Subcutaneous abdominal adipose tissue (tissue), 5 donors: ENCODE measurements around the gene MZF1.
"Not testable (repeated sequence)": the region's sequence is repeated elsewhere in the genome, so short reads cannot be mapped to it uniquely, and the experiment has no call there.

ENCODE experiments used
- H3K27ac ChIP-seq: one replicate; pipeline ENCODE4 v1.7.0; 2013; ENCODE audit warnings: low read depth, mild to moderate bottlenecking, inconsistent platforms, low read length, moderate library complexity
- H3K27me3 ChIP-seq, 5 donors: one replicate each; pipeline ENCODE4 v1.7.0; 2013; ENCODE audit warnings: low read length in 5 of 5, inconsistent platforms in 1 of 5; ENCODE audit not compliant: control insufficient read depth in 5 of 5, insufficient read depth in 4 of 5
- H3K36me3 ChIP-seq, 5 donors: one replicate each; pipeline ENCODE4 v1.7.0; 2013; ENCODE audit warnings: low read length in 5 of 5; ENCODE audit not compliant: control insufficient read depth in 5 of 5, insufficient read depth in 5 of 5
- H3K4me1 ChIP-seq, 5 donors: one replicate each; pipeline ENCODE4 v1.7.0; 2013; ENCODE audit warnings: low read length in 5 of 5, mild to moderate bottlenecking in 3 of 5, moderate library complexity in 1 of 5; ENCODE audit not compliant: control insufficient read depth in 5 of 5, insufficient read depth in 5 of 5
- H3K4me3 ChIP-seq, 5 donors: one replicate each; pipeline ENCODE4 v1.7.0; 2013; ENCODE audit warnings: low read length in 5 of 5, low read depth in 1 of 5
- H3K9ac ChIP-seq, 5 donors: one replicate each; pipeline ENCODE4 v1.7.0; 2013; ENCODE audit warnings: low read length in 5 of 5, mild to moderate bottlenecking in 4 of 5, moderate library complexity in 3 of 5
- H3K9me3 ChIP-seq, 5 donors: one replicate each; pipeline ENCODE4 v1.7.0; 2013; ENCODE audit warnings: low read length in 5 of 5; ENCODE audit not compliant: control insufficient read depth in 5 of 5
- donor health status: healthy.
- donor health status: healthy.
- donor health status: healthy.
- donor health status: healthy.
- donor health status: healthy.

Gene MZF1

DNA sequence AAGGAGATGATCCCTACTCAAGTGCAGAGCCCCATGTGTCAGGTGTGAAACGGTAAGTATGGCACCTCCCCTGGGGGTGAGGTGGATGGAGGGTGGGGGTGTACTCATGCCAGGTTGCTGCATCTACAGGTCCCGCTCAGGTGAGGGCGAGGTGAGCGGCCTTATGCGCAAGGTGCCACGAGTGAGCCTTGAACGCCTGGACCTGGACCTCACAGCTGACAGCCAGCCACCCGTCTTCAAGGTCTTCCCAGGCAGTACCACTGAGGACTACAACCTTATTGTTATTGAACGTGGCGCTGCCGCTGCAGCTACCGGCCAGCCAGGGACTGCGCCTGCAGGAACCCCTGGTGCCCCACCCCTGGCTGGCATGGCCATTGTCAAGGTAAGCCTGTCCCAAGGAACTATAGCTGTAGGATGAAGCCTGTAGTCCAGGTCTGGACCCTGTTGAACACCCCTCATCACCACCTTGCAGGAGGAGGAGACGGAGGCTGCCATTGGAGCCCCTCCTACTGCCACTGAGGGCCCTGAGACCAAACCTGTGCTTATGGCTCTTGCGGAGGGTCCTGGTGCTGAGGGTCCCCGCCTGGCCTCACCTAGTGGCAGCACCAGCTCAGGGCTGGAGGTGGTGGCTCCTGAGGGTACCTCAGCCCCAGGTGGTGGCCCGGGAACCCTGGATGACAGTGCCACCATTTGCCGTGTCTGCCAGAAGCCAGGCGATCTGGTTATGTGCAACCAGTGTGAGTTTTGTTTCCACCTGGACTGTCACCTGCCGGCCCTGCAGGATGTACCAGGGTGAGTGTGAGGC, 24.1 kb downstream of the MZF1 start:
- no peak overlapping the region for H3K4me3 ChIP-seq
- peaks cover 15 to 34% (median 32%) of the 10 kb centered on the region in 5 donors for H3K4me1 ChIP-seq
- peaks cover 0 to 73% (median 63%) of the 10 kb centered on the region in 5 donors for H3K36me3 ChIP-seq
- no peaks in the 10 kb centered on the region for H3K27me3 ChIP-seq
- no peak overlapping the region for H3K27ac ChIP-seq
- H3K9ac ChIP-seq = peak overlapping the region in 1 of 5 donors; percentile 9
- no peaks in the 10 kb centered on the region for H3K9me3 ChIP-seq

DNA sequence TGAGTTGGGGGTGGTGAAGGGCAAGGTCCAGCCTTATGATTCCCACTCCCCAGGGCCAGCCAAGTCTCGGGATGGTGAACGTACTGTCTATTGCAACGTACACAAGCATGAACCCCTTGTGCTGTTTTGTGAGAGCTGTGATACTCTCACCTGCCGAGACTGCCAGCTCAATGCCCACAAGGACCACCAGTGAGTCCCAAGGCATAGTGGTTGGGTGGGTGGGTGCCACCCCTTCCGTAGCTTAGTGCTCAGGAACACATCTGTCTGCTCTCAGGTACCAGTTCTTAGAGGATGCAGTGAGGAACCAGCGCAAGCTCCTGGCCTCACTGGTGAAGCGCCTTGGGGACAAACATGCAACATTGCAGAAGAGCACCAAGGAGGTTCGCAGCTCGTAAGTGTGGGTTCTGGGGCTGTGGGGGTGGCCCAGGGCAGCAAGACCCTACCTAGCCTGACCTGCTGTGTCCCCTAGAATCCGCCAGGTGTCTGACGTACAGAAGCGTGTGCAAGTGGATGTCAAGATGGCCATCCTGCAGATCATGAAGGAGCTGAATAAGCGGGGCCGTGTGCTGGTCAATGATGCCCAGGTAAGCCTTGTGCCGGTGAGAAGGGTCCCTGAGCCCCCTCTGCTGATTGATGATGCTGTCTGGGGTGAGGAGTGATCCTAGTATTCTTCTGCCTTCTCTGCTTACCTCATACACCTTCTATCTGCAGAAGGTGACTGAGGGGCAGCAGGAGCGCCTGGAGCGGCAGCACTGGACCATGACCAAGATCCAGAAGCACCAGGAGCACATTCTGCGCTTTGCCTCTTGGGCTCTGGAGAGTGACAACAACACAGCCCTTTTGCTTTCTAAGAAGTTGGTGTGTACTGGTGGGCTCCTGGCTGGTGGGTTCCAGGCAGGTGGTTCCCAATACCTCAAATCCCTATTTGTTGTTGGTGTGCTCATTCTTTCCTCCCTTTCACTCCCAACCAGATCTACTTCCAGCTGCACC, 25.5 kb downstream of the MZF1 start:
- Histone ChIP-seq H3K4me1 (peaks cover 11 to 32% (median 25%) of the 10 kb centered on the region in 5 donors), H3K9ac (no peak overlapping the region), H3K27me3 (no peaks in the 10 kb centered on the region), H3K36me3 (peaks cover 0 to 69% (median 60%) of the 10 kb centered on the region in 5 donors), H3K4me3 (peak overlapping the region in 1 of 5 donors; percentile 24), H3K9me3 (no peaks in the 10 kb centered on the region), H3K27ac (no peak overlapping the region)

DNA sequence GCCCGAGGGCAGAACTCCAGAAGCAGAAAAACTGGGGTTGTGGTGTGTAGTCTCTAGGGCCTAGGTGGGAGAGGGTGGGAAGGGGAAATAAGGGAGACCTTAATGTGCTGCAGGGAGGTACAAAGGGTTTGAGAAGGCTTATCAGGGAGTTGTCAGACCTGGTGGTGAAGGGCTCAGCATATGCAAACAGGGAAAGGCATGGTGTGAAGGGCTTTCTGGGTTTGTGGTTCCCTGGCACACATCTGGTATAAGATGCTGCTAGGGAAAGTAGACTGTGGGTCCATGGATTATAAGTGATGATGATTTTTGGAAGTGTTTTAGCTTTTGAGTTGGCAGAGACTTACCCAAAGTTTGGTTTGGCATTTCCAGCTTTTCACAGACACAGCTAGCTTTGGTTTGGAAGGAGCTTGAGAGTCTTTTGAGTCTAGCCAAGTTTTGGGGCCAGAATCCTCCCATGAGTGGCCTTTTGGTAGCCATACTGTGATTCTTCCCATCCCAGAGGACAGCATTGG, 27.1 kb downstream of the MZF1 start:
- H3K36me3 ChIP-seq = peaks cover 0 to 53% (median 44%) of the 10 kb centered on the region in 5 donors
- peak overlapping the region; percentile 37 for H3K27ac ChIP-seq

DNA sequence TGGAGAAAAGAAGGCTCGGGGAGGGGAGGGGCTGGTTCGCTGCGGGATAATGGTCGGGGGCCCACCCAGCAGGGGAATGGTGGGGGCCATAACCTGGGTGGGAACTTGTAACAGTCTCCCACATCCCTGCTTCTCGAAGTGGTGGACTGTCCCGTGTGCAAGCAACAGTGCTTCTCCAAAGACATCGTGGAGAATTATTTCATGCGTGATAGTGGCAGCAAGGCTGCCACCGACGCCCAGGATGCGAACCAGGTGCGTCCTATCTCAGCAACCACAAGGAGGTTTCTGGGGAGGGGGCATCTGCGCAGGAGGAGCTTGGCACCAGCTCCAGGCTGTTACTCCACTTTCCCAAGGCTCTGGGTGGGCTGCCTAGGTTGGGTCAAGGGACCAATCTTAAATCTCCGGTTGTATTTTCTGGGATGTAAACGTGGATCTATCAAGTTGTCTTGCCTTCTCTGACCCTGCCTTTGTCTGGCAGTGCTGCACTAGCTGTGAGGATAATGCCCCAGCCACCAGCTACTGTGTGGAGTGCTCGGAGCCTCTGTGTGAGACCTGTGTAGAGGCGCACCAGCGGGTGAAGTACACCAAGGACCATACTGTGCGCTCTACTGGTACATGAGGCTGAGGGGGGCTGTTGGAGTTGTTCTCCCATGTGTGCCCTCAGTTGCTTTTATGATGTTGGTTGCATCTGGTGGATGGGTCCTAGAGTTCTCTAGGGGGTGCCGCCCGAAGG, 27.7 kb downstream of the MZF1 start:
- Histone ChIP-seq H3K27ac (peak overlapping the region; percentile 37), H3K9me3 (no peaks in the 10 kb centered on the region), H3K4me3 (peak overlapping the region; percentile 76 to 86 (median 84)), H3K36me3 (peaks cover 0 to 47% (median 38%) of the 10 kb centered on the region in 5 donors), H3K4me1 (peaks cover 11 to 32% (median 25%) of the 10 kb centered on the region in 5 donors), H3K9ac (peak overlapping the region; percentile 70 to 93 (median 84)), H3K27me3 (no peaks in the 10 kb centered on the region)

More for the DNA sequence above, 27.1 kb downstream of the MZF1 start:
- no peaks in the 10 kb centered on the region for H3K9me3 ChIP-seq
- peak overlapping the region; percentile 76 to 86 (median 84) for H3K4me3 ChIP-seq
- peaks cover 11 to 32% (median 25%) of the 10 kb centered on the region in 5 donors for H3K4me1 ChIP-seq
- peak overlapping the region in 4 of 5 donors; percentile 70 to 93 (median 86) for H3K9ac ChIP-seq
- no peaks in the 10 kb centered on the region for H3K27me3 ChIP-seq

DNA sequence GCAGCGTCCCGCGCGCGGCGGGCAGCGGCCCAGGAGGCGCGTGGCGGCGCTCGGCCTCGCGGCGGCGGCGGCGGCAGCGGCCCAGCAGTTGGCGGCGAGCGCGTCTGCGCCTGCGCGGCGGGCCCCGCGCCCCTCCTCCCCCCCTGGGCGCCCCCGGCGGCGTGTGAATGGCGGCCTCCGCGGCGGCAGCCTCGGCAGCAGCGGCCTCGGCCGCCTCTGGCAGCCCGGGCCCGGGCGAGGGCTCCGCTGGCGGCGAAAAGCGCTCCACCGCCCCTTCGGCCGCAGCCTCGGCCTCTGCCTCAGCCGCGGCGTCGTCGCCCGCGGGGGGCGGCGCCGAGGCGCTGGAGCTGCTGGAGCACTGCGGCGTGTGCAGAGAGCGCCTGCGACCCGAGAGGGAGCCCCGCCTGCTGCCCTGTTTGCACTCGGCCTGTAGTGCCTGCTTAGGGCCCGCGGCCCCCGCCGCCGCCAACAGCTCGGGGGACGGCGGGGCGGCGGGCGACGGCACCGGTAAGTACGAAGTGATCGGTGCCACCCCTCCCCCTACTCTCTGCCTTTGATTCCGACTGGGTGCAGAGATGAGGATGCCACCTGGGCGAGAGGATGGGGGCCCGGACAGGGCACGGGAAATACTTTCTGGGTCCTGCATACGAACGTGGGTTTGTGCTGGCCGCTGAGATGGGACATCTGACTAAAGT, 28.4 kb downstream of the MZF1 start:
- Histone ChIP-seq H3K9ac (peak overlapping the region; percentile 70 to 93 (median 84)), H3K36me3 (peaks cover 0 to 40% (median 31%) of the 10 kb centered on the region in 5 donors), H3K9me3 (no peaks in the 10 kb centered on the region), H3K4me1 (peaks cover 11 to 32% (median 25%) of the 10 kb centered on the region in 5 donors), H3K27ac (peak overlapping the region; percentile 37), H3K4me3 (peak overlapping the region; percentile 76 to 86 (median 84)), H3K27me3 (no peaks in the 10 kb centered on the region)

DNA sequence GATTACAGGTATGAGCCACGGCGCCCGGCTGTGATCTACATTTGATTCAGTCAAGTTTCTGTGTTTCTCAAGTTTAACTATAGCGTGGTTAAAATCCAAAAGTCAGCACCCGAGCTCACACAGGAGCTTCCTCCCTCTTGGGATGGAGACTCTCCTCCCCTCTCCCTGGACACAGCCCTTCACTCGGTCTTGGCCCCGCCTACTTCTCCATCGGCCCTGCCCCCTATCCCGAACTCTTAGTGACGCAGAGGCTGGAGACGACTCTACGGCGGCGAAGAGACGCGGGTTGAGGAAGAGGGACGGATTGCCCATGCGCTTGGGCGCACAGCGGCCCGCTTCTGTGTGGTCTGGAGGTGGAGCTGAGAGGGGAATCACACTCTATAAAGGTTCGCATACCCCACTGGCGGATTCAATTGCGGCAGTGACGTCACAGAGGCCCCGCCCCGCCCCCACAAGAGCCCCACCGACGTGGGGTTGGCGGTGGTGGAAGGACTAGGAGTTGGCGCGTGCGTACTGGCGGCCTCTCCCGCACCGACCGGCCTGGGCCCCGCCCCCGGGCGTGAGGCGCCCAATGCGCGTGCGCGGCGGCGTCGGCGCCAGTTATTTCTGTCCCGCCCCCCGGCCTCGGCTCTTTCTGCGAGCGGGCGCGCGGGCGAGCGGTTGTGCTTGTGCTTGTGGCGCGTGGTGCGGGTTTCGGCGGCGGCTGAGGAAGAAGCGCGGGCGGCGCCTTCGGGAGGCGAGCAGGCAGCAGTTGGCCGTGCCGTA, 29.1 kb downstream of the MZF1 start, which contains the start of gene TRIM28:
TRIM28 (plus strand) TSS at position 239 of the 765 bp plus-strand sequence. CDS start 694 bp downstream, outside the sequence.
- H3K9me3 ChIP-seq = no peaks in the 10 kb centered on the region
- H3K4me1 ChIP-seq = peaks cover 11 to 32% (median 25%) of the 10 kb centered on the region in 5 donors
- peaks cover 0 to 32% (median 24%) of the 10 kb centered on the region in 5 donors for H3K36me3 ChIP-seq

DNA sequence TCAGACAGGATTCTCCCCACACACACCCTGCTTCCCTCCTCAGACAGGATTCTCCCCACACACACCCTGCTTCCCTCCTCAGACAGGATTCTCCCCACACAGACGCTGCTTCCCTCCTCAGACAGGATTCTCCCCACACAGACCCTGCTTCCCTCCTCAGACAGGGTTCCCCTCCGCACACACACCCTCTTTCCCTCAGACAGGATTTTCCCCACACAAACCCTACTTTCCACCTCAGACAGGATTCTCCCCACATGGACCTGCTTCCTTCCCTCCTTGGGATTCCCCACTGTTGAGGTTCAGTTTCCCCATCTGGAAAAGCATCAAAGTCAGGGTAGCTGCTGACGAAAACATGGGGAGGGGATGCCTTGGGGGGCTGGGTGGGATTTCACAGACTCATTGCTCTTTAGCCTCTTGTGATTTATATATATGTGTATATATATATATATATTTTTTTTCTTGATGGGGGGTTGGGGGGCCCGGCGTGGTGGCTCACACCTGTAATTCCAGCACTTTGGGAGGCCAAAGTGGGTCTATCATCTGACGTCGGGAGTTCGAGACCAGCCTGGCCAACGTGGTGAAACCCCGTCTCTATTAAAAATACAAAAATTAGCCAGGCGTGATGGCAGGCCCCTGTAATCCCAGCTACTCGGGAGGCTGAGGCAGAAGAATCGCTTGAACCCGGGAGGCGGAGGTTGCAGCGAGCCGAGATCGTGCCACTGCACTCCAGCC, 30.3 kb downstream of the MZF1 start:
- not testable (repeated sequence) for H3K4me3 ChIP-seq, H3K9ac ChIP-seq, H3K27ac ChIP-seq, H3K9me3 ChIP-seq
- Histone ChIP-seq H3K4me1 (peaks cover 11 to 43% (median 33%) of the 10 kb centered on the region in 5 donors), H3K36me3 (peaks cover 0 to 20% (median 12%) of the 10 kb centered on the region in 5 donors), H3K27me3 (peaks cover 5 to 13% (median 8%) of the 10 kb centered on the region in 5 donors)

More for the DNA sequence above, 29.1 kb downstream of the MZF1 start, which contains the start of gene TRIM28:
- peak within 1 kb of the TSS; percentile 76 to 93 (median 84) for H3K9ac ChIP-seq
- peak within 1 kb of the TSS; percentile 54 to 86 (median 79) for H3K4me3 ChIP-seq
- H3K27ac ChIP-seq = peak within 1 kb of the TSS; percentile 90
- peaks cover 0 to 4% (median 0%) of the 10 kb centered on the region in 5 donors for H3K27me3 ChIP-seq

DNA sequence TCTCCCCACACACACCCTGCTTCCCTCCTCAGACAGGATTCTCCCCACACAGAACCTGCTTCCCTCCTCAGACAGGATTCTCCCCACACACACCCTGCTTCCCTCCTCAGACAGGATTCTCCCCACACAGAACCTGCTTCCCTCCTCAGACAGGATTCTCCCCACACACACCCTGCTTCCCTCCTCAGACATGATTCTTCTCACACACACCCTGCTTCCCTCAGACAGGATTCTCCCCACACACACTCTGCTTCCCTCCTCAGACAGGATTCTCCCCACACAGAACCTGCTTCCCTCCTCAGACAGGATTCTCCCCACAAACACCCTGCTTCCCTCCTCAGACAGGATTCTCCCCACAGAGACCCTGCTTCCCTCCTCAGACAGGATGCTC, 34.0 kb downstream of the MZF1 start:
- not testable (repeated sequence) for H3K4me3 ChIP-seq, H3K9ac ChIP-seq
- H3K27me3 ChIP-seq = peaks cover 7 to 19% (median 18%) of the 10 kb centered on the region in 5 donors

More for the DNA sequence above, 34.0 kb downstream of the MZF1 start:
- not testable (repeated sequence) for H3K27ac ChIP-seq, H3K36me3 ChIP-seq, H3K9me3 ChIP-seq
- H3K4me1 ChIP-seq = peaks cover 0 to 16% (median 8%) of the 10 kb centered on the region in 5 donors
